ENCODE measurements around the gene GRK7. TPM values are rescaled to one million over a fixed set of nuclear protein-coding genes. Genes with fewer than 3 reads are reported as not detected.

GRK7 gene
- total RNA-seq, 1 experiment from 2014 or later: not detected

DNA sequence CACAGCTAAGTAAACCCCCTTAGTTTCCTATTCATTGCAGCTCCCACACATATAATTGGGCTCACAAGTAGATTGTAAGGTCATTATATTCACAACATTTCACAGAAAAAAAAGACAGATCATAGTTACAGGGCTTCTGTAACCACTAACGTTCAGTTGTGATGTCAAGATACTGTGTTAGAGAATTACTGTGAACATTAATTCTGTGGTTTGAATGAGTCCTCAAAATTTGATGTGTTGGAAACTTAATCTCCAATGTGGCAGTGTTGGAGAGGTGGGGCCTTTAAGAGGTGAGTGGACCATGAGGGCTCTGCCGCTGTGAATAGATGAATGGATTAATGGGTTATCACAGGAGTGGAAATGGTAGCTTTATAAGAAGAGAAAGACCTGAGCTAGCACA, 21.3 kb downstream of the GRK7 start:
- Histone ChIP-seq H3K4me1 (ENCODE audit: insufficient read depth, low read length) (no peaks in the 10 kb centered on the region), H4K5ac (ENCODE audit: insufficient read length, low read depth, low read length) (no peak overlapping the region), H3K27me3 (ENCODE audit: insufficient read depth, low read length) (no peaks in the 10 kb centered on the region), H2BK120ac (ENCODE audit: low read depth, low read length, poor library complexity, severe bottlenecking) (no peak overlapping the region), H3K18ac (ENCODE audit: insufficient read length, low read depth, low read length) (no peak overlapping the region), H3K14ac (ENCODE audit: insufficient read depth, low read length) (no peak overlapping the region), H3T11ph (ENCODE audit: low read length) (no peak overlapping the region), H2AFZ (ENCODE audit: low read length) (no peak overlapping the region), H3K27ac (ENCODE audit: insufficient read length, low read depth, low read length) (no peak overlapping the region), H3K23me2 (ENCODE audit: insufficient read length, low read depth, low read length, poor library complexity, severe bottlenecking) (no peaks in the 10 kb centered on the region), H3K9ac (ENCODE audit: extremely low read depth, insufficient read length, low read length) (no peak overlapping the region), H4K8ac (replicated peaks; ENCODE audit: insufficient read length, low read depth, low read length) (no peak overlapping the region), H3K79me2 (ENCODE audit: insufficient read depth, low read length) (no peaks in the 10 kb centered on the region), H4K91ac (ENCODE audit: insufficient read length, low read depth, low read length) (no peak overlapping the region), H2AK5ac (ENCODE audit: insufficient read length, low read length) (no peak overlapping the region), H2BK5ac (ENCODE audit: insufficient read length, low read length) (no peak overlapping the region), H3K79me1 (ENCODE audit: insufficient read depth, low read depth, low read length, poor library complexity, severe bottlenecking) (no peaks in the 10 kb centered on the region), H3K56ac (ENCODE audit: insufficient read length, low read depth, low read length) (no peak overlapping the region), H3K4ac (ENCODE audit: low read depth, low read length) (no peak overlapping the region), H4K20me1 (ENCODE audit: control insufficient read depth, insufficient read depth, insufficient read length) (no peaks in the 10 kb centered on the region), H2BK20ac (ENCODE audit: low read depth, low read length, poor library complexity, severe bottlenecking) (no peak overlapping the region), H3K23ac (ENCODE audit: insufficient read length, low read depth, low read length) (no peak overlapping the region), H2BK15ac (ENCODE audit: low read depth, low read length) (no peak overlapping the region), H3K4me2 (ENCODE audit: insufficient read depth, insufficient read length, low read length) (no peak overlapping the region), H2BK12ac (ENCODE audit: insufficient read length, low read depth, low read length) (no peak overlapping the region), H3K9me3 (ENCODE audit: control insufficient read depth, low read depth, low read length) (no peaks in the 10 kb centered on the region)
- H3K36me3 Mint-ChIP-seq (ENCODE audit: insufficient read depth in 1 of 3, low read depth in 3 of 3): peaks cover 0 to 2% (median 0%) of the 10 kb centered on the region in 3 experiments; a peak in 1 of 7 replicates
- no peak overlapping the region for H3K27ac Mint-ChIP-seq
- no peak for DNase-seq
- no peak overlapping the region for H3K4me3 Mint-ChIP-seq
- H3K27me3 Mint-ChIP-seq (ENCODE audit: low read depth): no peaks in the 10 kb centered on the region; the same call in 1 of the 2 replicates
- peaks cover 0 to 4% of the 10 kb centered on the region in 2 experiments; a peak in 1 of 5 replicates for H3K9me3 Mint-ChIP-seq
- no CpG with 5 or more reads among the region's 2 CpGs for WGBS (ENCODE audit: extremely low coverage, insufficient read length, low lambda C conversion rate)
- TF ChIP-seq, protein P1, sequence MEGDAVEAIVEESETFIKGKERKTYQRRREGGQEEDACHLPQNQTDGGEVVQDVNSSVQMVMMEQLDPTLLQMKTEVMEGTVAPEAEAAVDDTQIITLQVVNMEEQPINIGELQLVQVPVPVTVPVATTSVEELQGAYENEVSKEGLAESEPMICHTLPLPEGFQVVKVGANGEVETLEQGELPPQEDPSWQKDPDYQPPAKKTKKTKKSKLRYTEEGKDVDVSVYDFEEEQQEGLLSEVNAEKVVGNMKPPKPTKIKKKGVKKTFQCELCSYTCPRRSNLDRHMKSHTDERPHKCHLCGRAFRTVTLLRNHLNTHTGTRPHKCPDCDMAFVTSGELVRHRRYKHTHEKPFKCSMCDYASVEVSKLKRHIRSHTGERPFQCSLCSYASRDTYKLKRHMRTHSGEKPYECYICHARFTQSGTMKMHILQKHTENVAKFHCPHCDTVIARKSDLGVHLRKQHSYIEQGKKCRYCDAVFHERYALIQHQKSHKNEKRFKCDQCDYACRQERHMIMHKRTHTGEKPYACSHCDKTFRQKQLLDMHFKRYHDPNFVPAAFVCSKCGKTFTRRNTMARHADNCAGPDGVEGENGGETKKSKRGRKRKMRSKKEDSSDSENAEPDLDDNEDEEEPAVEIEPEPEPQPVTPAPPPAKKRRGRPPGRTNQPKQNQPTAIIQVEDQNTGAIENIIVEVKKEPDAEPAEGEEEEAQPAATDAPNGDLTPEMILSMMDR (conservative IDR thresholded peaks at IDR 0.05): no peak
- peaks cover 0 to 9% of the 10 kb centered on the region in 2 experiments; a peak in 2 of 4 replicates for H3K4me1 Mint-ChIP-seq
